Activated CD4-positive, alpha-beta T cell treated with anti-CD3 and anti-CD28 coated beads, Interleukin-10, Interleukin-2, amounts not matched to agents 100 ng/mL and 50 ng/mL, durations not matched to agents 16 hours and 8 hours (primary cell): ENCODE data around the gene SLC38A8.

Source experiments
- DNase-seq: peaks from one replicate; pipeline ENCODE4 v3.0.0-alpha.2; 2020

Gene SLC38A8

GRCh38 chr16:84027625-84028024 lies 15.0 kb downstream of the SLC38A8 start:
- no peak for DNase-seq

- no peak for DNase-seq
These were observed 16.0 kb downstream of the SLC38A8 start for GRCh38 chr16:84026606-84027005.

GRCh38 chr16:84024854-84025253 lies 17.7 kb downstream of the SLC38A8 start:
- DNase-seq: no peak

- DNase-seq: no peak
These were observed 20.0 kb downstream of the SLC38A8 start for GRCh38 chr16:84022644-84023043.

GRCh38 chr16:84021488-84021887 lies 21.1 kb downstream of the SLC38A8 start:
- DNase-seq: no peak

- no peak for DNase-seq
These were observed 22.2 kb downstream of the SLC38A8 start for GRCh38 chr16:84020353-84020752.

- DNase-seq: no peak
These were observed 23.9 kb downstream of the SLC38A8 start for GRCh38 chr16:84018710-84019109.

- DNase-seq: no peak
These were observed 26.1 kb downstream of the SLC38A8 start for GRCh38 chr16:84016477-84016876.

GRCh38 chr16:84015399-84015798 lies 27.2 kb downstream of the SLC38A8 start:
- no peak for DNase-seq

GRCh38 chr16:84014570-84015327 lies 27.8 kb downstream of the SLC38A8 start:
- no peak for DNase-seq

- peak; percentile 82 for DNase-seq
These were observed 28.6 kb downstream of the SLC38A8 start for GRCh38 chr16:84013787-84014569.

GRCh38 chr16:84009282-84009681 lies 33.3 kb downstream of the SLC38A8 start:
- DNase-seq: no peak

GRCh38 chr16:84007965-84008364 lies 34.6 kb downstream of the SLC38A8 start:
- DNase-seq: no peak

GRCh38 chr16:84007520-84007919 lies 35.1 kb downstream of the SLC38A8 start:
- DNase-seq: no peak

- no peak for DNase-seq
These were observed 37.2 kb downstream of the SLC38A8 start for GRCh38 chr16:84005391-84005790.

- no peak for DNase-seq
These were observed 38.2 kb downstream of the SLC38A8 start for GRCh38 chr16:84004442-84004841.

- no peak for DNase-seq
These were observed 39.6 kb downstream of the SLC38A8 start for GRCh38 chr16:84003038-84003437.

GRCh38 chr16:84001726-84002125 lies 40.9 kb downstream of the SLC38A8 start:
- no peak for DNase-seq

- no peak for DNase-seq
These were observed 41.5 kb downstream of the SLC38A8 start for GRCh38 chr16:84000989-84001642.

- DNase-seq: no peak
These were observed 44.5 kb downstream of the SLC38A8 start for GRCh38 chr16:83998091-83998490.

GRCh38 chr16:83996481-83997252 lies 45.9 kb downstream of the SLC38A8 start:
- no peak for DNase-seq

GRCh38 chr16:83995754-83996153 lies 46.8 kb downstream of the SLC38A8 start:
- no peak for DNase-seq

GRCh38 chr16:83994703-83995102 lies 47.9 kb downstream of the SLC38A8 start:
- DNase-seq: no peak
